IPS-15b (cell line): ENCODE results near the gene TUBAL3.
"Not testable (repeated sequence)": the region's sequence is repeated elsewhere in the genome, so short reads cannot be mapped to it uniquely, and the experiment has no call there.

Experiments used
- H3K27me3 ChIP-seq: one replicate; pipeline ENCODE4 v1.6.1; 2013; ENCODE audit warnings: low read length; ENCODE audit not compliant: control insufficient read depth, insufficient read depth
- H3K36me3 ChIP-seq: one replicate; pipeline ENCODE4 v1.6.1; 2013; ENCODE audit warnings: low read length; ENCODE audit not compliant: control insufficient read depth, insufficient read depth
- H3K4me1 ChIP-seq: one replicate; pipeline ENCODE4 v1.6.1; 2013; ENCODE audit warnings: mild to moderate bottlenecking, low read length; ENCODE audit not compliant: control insufficient read depth, insufficient read depth
- H3K4me3 ChIP-seq: one replicate; pipeline ENCODE4 v1.5.1; 2013; ENCODE audit warnings: low read depth, low read length
- H3K9ac ChIP-seq: one replicate; pipeline ENCODE4 v1.6.1; 2013; ENCODE audit warnings: low read depth, mild to moderate bottlenecking, low read length
- H3K9me3 ChIP-seq: one replicate; pipeline ENCODE4 v1.6.1; 2013; ENCODE audit warnings: mild to moderate bottlenecking, low read length; ENCODE audit not compliant: control insufficient read depth, insufficient read depth

Gene TUBAL3

DNA sequence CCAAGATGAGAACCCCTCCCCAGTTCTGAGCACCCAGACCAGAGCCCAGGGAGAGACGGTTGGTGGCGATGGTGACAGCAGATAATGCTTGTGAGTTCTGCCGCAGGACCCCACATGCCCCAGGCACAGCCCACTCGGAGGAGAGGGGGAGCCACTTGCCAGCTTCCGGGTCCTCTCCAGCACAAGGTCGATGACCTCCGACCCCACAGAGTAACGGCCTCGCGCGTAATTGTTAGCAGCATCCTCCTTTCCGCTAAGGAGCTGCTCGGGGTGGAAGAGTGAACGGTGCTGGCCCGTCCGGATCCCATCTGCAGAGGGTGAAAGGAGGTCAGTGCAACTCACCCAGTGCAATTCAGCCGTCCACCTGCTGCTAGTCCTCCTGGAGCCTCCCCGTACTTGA, 9.5 kb downstream of the TUBAL3 start:
- Histone ChIP-seq H3K4me1 (no peaks in the 10 kb centered on the region), H3K9ac (no peak overlapping the region), H3K4me3 (no peak overlapping the region), H3K36me3 (no peaks in the 10 kb centered on the region), H3K27me3 (no peaks in the 10 kb centered on the region), H3K9me3 (peaks cover 7% of the 10 kb centered on the region)

DNA sequence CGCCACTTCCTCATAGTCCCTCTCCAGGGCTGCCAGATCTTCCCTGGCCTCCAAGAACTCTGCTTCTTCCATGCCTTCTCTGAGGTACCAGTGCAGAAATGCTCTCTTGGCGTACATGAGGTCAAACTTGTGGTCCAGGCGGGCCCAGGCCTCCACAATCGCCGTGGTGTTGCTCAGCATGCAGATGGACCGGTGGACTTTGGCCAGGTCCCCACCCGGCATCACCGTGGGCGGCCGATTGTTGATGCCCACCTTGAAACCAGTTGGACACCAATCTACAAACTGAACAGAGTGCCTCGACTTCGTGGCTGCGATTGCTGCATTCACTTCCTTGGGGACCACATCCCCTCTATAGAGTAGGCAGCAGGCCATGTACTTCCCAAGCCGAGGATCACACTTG, 11.1 kb downstream of the TUBAL3 start:
- no peak overlapping the region for H3K4me3 ChIP-seq
- no peaks in the 10 kb centered on the region for H3K4me1 ChIP-seq
- H3K36me3 ChIP-seq: no peaks in the 10 kb centered on the region
- H3K9ac ChIP-seq: no peak overlapping the region
- H3K9me3 ChIP-seq: peaks cover 7% of the 10 kb centered on the region
- H3K27me3 ChIP-seq: no peaks in the 10 kb centered on the region

DNA sequence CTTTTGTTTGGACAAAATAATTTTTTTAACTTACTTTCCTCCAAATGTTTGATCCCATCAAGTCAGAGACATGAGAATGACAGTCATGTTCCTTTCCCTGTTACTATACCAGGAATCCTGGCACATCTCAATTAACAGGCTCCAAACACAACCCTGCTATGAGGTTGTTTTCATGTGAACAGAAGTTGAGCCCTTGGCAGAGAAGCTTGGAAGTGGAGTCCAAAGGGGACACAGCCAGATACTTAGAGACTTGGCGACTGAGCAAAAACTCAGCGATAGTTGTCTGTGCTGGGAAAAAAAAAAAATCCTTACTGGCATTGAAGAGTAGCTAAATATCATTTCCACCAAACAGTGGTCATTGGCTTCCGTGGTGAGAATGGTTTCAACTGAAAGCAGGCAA, 12.8 kb downstream of the TUBAL3 start:
- Histone ChIP-seq H3K9me3 (peaks cover 7% of the 10 kb centered on the region), H3K9ac (no peak overlapping the region), H3K4me3 (no peak overlapping the region), H3K4me1 (no peaks in the 10 kb centered on the region), H3K36me3 (no peaks in the 10 kb centered on the region), H3K27me3 (no peaks in the 10 kb centered on the region)

DNA sequence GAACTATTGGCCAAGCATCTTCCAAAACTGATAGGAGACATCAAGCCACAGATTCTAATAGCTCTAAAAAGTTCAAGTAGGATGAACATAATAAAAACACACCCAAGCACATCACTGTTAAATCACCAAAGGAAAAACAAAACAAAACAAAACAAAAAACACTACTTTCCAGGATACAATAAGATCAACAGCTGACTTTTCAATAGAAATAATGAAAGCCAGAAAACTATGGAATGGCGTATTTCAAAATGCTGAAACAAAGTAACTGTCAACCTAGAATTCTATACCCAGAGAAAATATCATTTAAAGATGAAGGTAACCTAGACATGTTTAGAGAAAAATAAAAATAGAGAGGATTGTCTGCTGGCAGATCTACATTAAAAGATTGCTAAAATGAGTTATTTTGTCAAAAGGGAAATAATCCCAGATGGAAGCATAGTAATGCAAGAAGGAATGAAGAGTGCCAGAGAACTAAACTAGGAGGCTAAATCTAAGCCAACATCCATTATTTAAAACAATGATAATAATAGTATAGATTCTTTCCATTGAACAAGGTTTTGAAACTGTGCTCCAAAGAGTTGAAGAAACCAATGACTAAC, 13.9 kb downstream of the TUBAL3 start:
- H3K9ac ChIP-seq: no peak overlapping the region
- no peaks in the 10 kb centered on the region for H3K27me3 ChIP-seq
- no peaks in the 10 kb centered on the region for H3K4me1 ChIP-seq
- no peaks in the 10 kb centered on the region for H3K36me3 ChIP-seq
- no peak overlapping the region for H3K4me3 ChIP-seq
- H3K9me3 ChIP-seq: peaks cover 7% of the 10 kb centered on the region

DNA sequence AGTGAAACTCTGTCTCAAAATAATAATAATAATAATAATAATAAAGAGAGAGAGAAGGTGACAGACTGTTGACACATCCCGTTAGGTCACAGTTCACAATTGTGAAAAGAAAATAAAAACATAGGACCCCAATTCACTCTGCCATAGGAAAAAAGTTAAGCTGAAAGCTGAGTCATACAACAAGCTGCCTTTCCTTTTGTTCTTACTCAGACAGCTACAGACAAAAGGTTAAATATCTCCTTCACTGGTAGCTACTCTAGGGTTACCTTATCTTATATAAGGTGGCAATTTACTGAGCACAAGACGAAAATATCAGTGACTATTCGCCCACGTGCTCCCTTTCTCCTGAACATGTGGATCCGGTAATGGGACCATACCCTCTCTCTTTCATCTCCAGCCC, 17.5 kb downstream of the TUBAL3 start:
- no peak overlapping the region for H3K9ac ChIP-seq
- H3K4me3 ChIP-seq: no peak overlapping the region
- no peaks in the 10 kb centered on the region for H3K36me3 ChIP-seq
- H3K9me3 ChIP-seq: peaks cover 7% of the 10 kb centered on the region
- no peaks in the 10 kb centered on the region for H3K4me1 ChIP-seq
- no peaks in the 10 kb centered on the region for H3K27me3 ChIP-seq

DNA sequence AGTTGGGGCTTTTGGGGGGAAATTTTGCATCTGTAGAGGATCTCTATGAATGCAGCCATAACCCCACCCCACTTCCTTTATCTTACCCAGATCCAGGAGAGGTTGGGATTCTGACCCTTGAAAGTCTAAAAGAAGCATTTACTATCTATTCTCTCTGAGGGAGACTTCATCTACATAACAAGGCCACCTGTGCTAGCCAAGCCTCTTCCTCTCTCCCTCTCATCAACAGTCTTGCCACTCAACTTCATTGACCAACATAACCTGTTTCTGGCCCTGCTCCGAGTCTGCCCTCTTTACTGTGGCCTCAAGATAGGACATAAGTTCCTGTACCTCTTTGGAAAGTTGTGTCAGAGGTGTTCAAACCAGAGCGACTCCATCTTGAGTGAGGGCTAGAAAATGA, 19.4 kb downstream of the TUBAL3 start:
- no peaks in the 10 kb centered on the region for H3K36me3 ChIP-seq
- H3K4me1 ChIP-seq: no peaks in the 10 kb centered on the region
- no peaks in the 10 kb centered on the region for H3K27me3 ChIP-seq
- H3K9me3 ChIP-seq: peaks cover under 1% of the 10 kb centered on the region
- no peak overlapping the region for H3K9ac ChIP-seq
- H3K4me3 ChIP-seq: no peak overlapping the region

DNA sequence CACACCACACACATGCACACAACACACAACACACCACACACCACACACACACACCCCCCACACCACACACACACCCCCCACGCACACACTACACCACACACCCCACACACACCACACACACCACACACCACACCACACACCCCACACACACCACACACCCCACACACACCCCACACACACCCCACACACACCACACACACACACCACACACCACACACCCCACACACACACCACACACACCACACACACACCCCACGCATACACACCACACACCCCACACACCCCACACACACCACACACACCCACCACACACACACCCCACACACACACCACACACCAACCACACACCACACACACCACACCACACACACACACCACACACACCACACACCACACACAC, 23.4 kb downstream of the TUBAL3 start:
- H3K9ac ChIP-seq: no peak overlapping the region
- no peaks in the 10 kb centered on the region for H3K9me3 ChIP-seq
- H3K4me3 ChIP-seq: no peak overlapping the region
- H3K4me1 ChIP-seq: no peaks in the 10 kb centered on the region
- H3K27me3 ChIP-seq: no peaks in the 10 kb centered on the region
- H3K36me3 ChIP-seq: no peaks in the 10 kb centered on the region

DNA sequence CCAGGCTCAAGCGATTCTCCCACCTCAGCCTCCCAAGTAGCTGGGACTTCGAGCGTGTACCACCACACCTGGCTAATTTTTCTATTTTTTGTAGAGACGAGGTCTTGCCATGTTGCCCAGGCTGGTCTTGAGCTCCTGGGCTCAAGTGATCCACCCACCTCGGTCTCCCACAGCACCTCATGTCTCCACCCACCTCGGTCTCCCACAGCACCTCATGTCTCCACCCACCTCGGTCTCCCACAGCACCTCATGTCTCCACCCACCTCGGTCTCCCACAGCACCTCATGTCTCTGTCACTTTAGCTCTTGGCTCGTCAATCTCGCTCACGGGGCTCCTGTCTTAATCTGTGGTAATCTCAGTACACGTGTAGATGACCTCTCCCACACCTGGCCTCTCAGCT, 24.2 kb downstream of the TUBAL3 start:
- not testable (repeated sequence) for H3K9me3 ChIP-seq, H3K4me1 ChIP-seq, H3K4me3 ChIP-seq, H3K36me3 ChIP-seq, H3K9ac ChIP-seq, H3K27me3 ChIP-seq

DNA sequence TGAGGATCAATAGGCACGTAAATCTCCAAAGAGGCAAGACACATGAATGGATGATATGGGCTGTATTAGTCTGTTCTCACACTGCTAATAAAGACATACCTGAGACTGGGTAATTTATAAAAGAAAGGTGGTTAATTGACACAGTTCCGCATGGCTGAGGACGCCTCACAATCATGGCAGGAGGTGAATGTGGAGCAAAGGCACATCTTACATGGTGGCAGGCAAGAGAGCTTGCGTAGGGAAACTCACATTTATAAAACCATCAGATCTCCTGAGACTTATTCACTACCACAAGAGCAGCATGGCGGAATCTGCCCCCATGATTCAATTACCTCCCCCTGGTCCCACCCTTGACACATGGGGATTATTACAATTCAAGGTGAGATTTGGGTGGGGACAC, 25.4 kb downstream of the TUBAL3 start:
- not testable (repeated sequence) for H3K36me3 ChIP-seq, H3K9me3 ChIP-seq, H3K4me1 ChIP-seq, H3K4me3 ChIP-seq, H3K9ac ChIP-seq, H3K27me3 ChIP-seq

DNA sequence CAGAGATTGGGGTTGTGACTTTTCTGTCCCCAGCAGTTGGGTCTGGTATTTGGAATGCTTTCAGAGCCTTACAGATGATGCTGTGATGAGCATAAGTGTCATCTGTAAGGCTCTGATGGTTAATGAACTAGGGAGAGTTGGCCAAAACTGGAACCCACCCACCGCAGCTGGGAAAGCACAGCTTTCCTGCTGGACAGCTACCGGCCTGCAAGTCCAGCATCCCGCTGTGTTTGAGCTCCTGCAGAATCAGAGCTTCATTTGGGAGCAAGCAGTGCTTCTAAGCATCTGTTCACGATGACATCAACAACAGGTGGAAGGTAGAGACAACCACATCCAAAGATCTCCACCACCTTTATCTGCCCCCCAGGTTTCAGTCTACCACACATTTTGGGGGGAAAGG, 28.2 kb downstream of the TUBAL3 start:
- H3K4me1 ChIP-seq: no peaks in the 10 kb centered on the region
- H3K4me3 ChIP-seq: no peak overlapping the region
- H3K36me3 ChIP-seq: no peaks in the 10 kb centered on the region
- H3K9ac ChIP-seq: no peak overlapping the region
- H3K27me3 ChIP-seq: no peaks in the 10 kb centered on the region
- H3K9me3 ChIP-seq: no peaks in the 10 kb centered on the region

DNA sequence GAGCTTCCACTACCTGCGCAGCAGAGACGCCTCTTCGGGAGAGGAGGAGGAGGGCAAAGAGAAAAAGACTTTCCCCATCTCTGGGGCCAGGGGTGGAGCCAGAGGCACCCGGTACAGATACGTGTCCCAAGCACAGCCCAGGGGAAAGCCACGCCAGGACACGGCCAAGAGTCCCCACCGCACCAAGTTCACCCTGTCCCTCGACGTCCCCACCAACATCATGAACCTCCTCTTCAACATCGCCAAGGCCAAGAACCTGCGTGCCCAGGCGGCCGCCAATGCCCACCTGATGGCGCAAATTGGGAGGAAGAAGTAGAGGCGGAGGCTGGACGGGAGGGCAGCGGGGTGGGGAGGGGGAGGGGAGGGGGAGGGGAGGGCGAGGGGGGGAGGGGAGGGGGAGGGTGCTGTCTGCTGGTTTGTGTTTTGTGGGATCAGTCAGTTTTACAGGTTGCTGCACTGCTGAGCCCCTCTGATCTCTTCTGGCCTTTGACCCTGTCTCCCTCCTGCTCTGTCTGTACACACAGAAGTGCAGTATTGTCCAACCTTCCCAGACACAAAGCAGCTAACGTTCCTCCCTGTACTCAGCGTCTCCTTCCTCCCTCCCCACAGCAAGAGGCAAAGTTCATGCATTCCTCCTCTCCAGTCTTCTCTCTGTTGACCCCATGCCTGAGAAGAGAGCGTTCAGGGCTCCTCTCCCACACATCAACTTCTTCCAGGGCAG, 30.6 kb downstream of the TUBAL3 start:
- no peaks in the 10 kb centered on the region for H3K9me3 ChIP-seq
- no peak overlapping the region for H3K4me3 ChIP-seq
- H3K27me3 ChIP-seq: no peaks in the 10 kb centered on the region
- no peaks in the 10 kb centered on the region for H3K4me1 ChIP-seq
- H3K9ac ChIP-seq: no peak overlapping the region
- H3K36me3 ChIP-seq: no peaks in the 10 kb centered on the region

DNA sequence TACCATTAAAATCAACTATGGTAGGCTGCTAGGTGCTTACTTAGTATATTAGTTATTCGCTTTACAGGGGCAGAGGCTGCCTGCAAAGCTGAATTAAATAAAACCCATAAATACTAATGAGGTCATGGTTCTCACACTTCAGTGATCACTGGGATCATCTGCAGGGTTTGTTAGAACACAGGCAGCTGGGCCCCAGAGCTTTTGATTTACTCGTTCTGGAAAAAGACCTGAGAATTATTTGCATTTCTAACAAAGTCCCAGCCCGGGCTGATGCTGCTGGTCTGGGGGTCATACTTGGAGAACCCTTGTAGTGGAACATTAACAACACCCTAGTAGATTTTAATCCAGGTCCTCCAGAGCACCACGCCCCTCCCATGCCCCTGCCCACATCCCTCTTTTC, 31.3 kb downstream of the TUBAL3 start:
- H3K4me1 ChIP-seq: no peaks in the 10 kb centered on the region
- no peaks in the 10 kb centered on the region for H3K27me3 ChIP-seq
- no peaks in the 10 kb centered on the region for H3K9me3 ChIP-seq
- no peak overlapping the region for H3K9ac ChIP-seq
- H3K4me3 ChIP-seq: no peak overlapping the region
- no peaks in the 10 kb centered on the region for H3K36me3 ChIP-seq
